NB4 (cell line): ENCODE data around the gene LIX1L.

Source experiments
- POLR2A ChIP-seq: IDR thresholded peaks from 2 replicates; pipeline ENCODE4 v1.6.1; 2011; ENCODE audit warnings: mild to moderate bottlenecking; ENCODE audit not compliant: insufficient read length; ENCODE audit errors: extremely low read depth
- TF ChIP-seq, protein P1 (sequence below): IDR thresholded peaks from one replicate; pipeline ENCODE4 v1.5.1; 2012; ENCODE audit warnings: low read depth, low read length
- TF ChIP-seq, protein P2 (sequence below): IDR thresholded peaks from 2 replicates; pipeline ENCODE4 v1.6.1; 2011; ENCODE audit warnings: low read depth, low read length

DNA sequence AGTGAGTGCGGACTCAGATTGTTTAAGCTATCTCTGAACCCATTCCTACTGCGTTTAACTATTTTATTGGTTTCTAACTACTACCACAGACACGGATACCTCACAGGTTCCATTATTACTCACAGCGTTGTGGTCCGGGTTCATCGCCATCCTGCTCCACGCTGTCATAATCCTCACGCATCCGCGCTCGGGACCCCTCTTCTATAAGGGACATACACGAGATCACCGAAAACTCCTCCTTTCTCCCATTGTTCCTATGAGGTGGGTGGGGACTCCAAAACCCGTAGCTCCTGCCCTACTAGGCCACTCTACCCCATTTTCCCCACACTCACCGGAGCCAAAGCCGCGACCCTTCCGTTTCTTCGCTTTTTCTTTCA lies 31.1 kb downstream of the LIX1L start:
- TF ChIP-seq POLR2A = no peak
- TF ChIP-seq, protein P1, sequence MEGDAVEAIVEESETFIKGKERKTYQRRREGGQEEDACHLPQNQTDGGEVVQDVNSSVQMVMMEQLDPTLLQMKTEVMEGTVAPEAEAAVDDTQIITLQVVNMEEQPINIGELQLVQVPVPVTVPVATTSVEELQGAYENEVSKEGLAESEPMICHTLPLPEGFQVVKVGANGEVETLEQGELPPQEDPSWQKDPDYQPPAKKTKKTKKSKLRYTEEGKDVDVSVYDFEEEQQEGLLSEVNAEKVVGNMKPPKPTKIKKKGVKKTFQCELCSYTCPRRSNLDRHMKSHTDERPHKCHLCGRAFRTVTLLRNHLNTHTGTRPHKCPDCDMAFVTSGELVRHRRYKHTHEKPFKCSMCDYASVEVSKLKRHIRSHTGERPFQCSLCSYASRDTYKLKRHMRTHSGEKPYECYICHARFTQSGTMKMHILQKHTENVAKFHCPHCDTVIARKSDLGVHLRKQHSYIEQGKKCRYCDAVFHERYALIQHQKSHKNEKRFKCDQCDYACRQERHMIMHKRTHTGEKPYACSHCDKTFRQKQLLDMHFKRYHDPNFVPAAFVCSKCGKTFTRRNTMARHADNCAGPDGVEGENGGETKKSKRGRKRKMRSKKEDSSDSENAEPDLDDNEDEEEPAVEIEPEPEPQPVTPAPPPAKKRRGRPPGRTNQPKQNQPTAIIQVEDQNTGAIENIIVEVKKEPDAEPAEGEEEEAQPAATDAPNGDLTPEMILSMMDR = no peak
- TF ChIP-seq, protein P2, sequence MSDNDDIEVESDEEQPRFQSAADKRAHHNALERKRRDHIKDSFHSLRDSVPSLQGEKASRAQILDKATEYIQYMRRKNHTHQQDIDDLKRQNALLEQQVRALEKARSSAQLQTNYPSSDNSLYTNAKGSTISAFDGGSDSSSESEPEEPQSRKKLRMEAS = no peak
